OCI-LY3 (cell line): ENCODE measurements around the gene LCK.

Source experiments
- H2AFZ ChIP-seq: fragments of 200-600, 300-600 bp; shearing (Covaris generic); 2 replicates; pipeline ENCODE4 v1.6.0; 2014; ENCODE audit warnings: antibody characterized with exemption, low read depth, low read length
- H3K27ac ChIP-seq: fragments of 200-600, 300-600 bp; sonication (generic); 2 replicates; pipeline ENCODE4 v1.5.1; 2014; ENCODE audit warnings: mild to moderate bottlenecking, low read length, moderate library complexity, mixed read lengths
- H3K27me3 ChIP-seq: fragments of 200-600, 300-600 bp; sonication (generic); 2 replicates; pipeline ENCODE4 v1.6.1; 2014; ENCODE audit warnings: low read depth, low read length, mixed read lengths
- H3K36me3 ChIP-seq: fragments of 200-600, 300-600 bp; sonication (generic); replicated peaks from 2 replicates; pipeline ENCODE3; 2014; ENCODE audit warnings: low read depth, low read length, mixed read lengths
- H3K4me1 ChIP-seq: fragments of 300-600, 200-600 bp; sonication (generic); 2 replicates; pipeline ENCODE4 v1.6.1; 2014; ENCODE audit warnings: low read length, mixed read lengths
- H3K4me2 ChIP-seq: fragments of 200-600, 300-600 bp; sonication (generic); 2 replicates; pipeline ENCODE4 v1.6.1; 2014; ENCODE audit warnings: low read length, mixed read lengths
- H3K4me3 ChIP-seq: fragments of 300-600, 200-600 bp; sonication (generic); 2 replicates; pipeline ENCODE4 v1.5.1; 2014; ENCODE audit warnings: antibody characterized with exemption, mild to moderate bottlenecking, low read length, moderate library complexity
- H3K79me2 ChIP-seq: fragments of 300-600, 200-600 bp; shearing (Covaris generic); 2 replicates; pipeline ENCODE4 v1.6.1; 2014; ENCODE audit warnings: mild to moderate bottlenecking, low read length, mixed read lengths
- H3K9ac ChIP-seq: fragments of 300-600, 200-600 bp; shearing (Covaris generic); 2 replicates; pipeline ENCODE4 v1.6.0; 2014; ENCODE audit warnings: mild to moderate bottlenecking, low read length, moderate library complexity
- H3K9me3 ChIP-seq: fragments of 200-600, 300-600 bp; shearing (Covaris generic); 2 replicates; pipeline ENCODE4 v1.6.1; 2014; ENCODE audit warnings: low read length, mixed read lengths; ENCODE audit not compliant: insufficient read depth
- H4K20me1 ChIP-seq: fragments of 200-600, 300-600 bp; sonication (generic); 2 replicates; pipeline ENCODE4 v1.6.1; 2016; ENCODE audit warnings: low read length, mixed read lengths; ENCODE audit not compliant: insufficient read depth
- EZH2phosphoT487 ChIP-seq: fragments of 200-600 bp; shearing (Covaris generic); IDR thresholded peaks from 2 replicates; pipeline ENCODE4 v1.6.1; 2018; ENCODE audit warnings: antibody characterized with exemption, mixed run types, low read depth
- TF ChIP-seq, protein P1 (sequence below): fragments of 200-600, 300-600 bp; sonication (generic); IDR thresholded peaks from 2 replicates; pipeline ENCODE4 v1.5.1; 2014; ENCODE audit warnings: antibody characterized with exemption, low read length, low read depth

The LCK gene

DNA sequence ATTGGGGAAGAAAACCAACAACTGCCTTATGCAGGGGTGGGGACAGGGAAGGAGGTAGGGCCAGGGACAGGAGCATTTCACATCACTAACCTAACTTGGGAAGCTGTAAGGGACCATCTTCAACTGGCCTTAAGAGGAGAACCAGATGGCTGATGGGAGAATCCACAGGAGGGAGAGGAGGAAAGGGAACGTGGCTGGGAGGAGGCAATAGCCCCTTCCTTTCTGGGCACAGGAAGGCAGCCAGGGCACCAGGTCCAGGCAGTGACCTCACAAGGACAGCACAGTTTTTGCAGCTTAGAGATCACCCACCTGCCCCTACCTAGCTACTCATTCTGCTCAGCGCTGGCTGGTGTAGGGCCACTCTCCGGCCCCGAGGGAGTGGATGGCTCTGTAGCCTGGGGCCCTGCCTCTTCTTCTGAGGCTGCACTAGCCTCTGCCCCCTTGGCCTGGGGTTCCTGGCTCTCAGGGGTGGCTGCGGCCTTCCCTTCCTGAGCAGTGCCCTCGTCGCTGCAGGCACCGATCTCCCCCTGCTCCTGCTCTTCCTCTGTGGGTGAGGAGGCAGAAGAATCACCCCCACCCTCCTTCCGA lies 83.3 kb downstream of the LCK start:
- Histone ChIP-seq H3K27me3 (no peaks in the 10 kb centered on the region; the same call in 1 of the 2 replicates), H3K4me2 (peak overlapping the region; percentile 94), H3K27ac (no peak overlapping the region), H4K20me1 (peaks cover 9% of the 10 kb centered on the region), H3K9ac (peak overlapping the region; percentile 89), H2AFZ (no peak overlapping the region), H3K79me2 (peaks cover 24% of the 10 kb centered on the region), H3K4me1 (peaks cover 48% of the 10 kb centered on the region), H3K4me3 (peak overlapping the region; percentile 97), H3K9me3 (no peaks in the 10 kb centered on the region), H3K36me3 (peaks cover 8% of the 10 kb centered on the region)
- TF ChIP-seq EZH2phosphoT487, result no peak
- TF ChIP-seq, protein P1, sequence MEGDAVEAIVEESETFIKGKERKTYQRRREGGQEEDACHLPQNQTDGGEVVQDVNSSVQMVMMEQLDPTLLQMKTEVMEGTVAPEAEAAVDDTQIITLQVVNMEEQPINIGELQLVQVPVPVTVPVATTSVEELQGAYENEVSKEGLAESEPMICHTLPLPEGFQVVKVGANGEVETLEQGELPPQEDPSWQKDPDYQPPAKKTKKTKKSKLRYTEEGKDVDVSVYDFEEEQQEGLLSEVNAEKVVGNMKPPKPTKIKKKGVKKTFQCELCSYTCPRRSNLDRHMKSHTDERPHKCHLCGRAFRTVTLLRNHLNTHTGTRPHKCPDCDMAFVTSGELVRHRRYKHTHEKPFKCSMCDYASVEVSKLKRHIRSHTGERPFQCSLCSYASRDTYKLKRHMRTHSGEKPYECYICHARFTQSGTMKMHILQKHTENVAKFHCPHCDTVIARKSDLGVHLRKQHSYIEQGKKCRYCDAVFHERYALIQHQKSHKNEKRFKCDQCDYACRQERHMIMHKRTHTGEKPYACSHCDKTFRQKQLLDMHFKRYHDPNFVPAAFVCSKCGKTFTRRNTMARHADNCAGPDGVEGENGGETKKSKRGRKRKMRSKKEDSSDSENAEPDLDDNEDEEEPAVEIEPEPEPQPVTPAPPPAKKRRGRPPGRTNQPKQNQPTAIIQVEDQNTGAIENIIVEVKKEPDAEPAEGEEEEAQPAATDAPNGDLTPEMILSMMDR, result no peak

DNA sequence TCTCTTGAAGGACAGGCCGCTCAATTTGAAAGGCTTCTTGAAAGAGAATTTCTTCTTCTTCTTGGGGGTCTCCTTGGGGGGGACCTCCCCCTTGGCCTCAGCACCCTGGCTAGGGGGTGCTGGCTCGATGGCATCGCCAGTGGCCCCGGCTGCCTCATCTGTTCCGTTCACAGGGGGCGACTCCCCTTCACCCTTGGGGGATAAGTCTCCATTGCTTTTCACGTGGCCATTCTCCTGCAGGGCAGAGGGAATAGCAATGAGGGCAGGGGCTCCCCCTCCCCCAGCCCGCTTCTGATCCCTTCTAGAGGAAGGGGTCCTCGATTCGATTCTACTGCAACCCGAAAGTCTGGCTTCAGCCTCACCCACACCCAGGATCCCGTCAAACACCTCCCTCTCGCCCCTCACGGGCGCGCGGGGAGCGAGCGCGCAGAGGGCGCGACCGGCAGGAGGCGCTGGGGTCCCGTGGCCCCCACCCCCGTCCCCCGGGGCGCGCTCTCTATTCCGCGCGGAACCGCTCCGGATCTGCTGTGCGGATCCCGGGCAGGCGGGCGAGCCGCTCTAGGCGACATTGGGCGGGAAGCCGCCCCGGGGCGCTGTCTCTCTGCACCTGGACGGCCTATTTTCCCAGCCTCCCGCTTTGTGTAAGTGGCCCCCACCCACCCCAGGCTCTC lies 83.9 kb downstream of the LCK start:
- peak overlapping the region; percentile 89 for H3K9ac ChIP-seq
- H3K4me3 ChIP-seq, result peak overlapping the region; percentile 97
- H2AFZ ChIP-seq, result no peak overlapping the region
- no peak for TF ChIP-seq EZH2phosphoT487
- TF ChIP-seq, protein P1, result peak; percentile 65
- peaks cover 55% of the 10 kb centered on the region for H3K4me1 ChIP-seq
- H3K4me2 ChIP-seq, result peak overlapping the region; percentile 94
- H3K27ac ChIP-seq, result peak overlapping the region; percentile 18; the same call in 1 of the 2 replicates
- H3K79me2 ChIP-seq, result peaks cover 24% of the 10 kb centered on the region
- peaks cover 9% of the 10 kb centered on the region for H4K20me1 ChIP-seq
- peaks cover 8% of the 10 kb centered on the region for H3K36me3 ChIP-seq
- H3K9me3 ChIP-seq, result no peaks in the 10 kb centered on the region
- H3K27me3 ChIP-seq, result no peaks in the 10 kb centered on the region; the same call in 1 of the 2 replicates

DNA sequence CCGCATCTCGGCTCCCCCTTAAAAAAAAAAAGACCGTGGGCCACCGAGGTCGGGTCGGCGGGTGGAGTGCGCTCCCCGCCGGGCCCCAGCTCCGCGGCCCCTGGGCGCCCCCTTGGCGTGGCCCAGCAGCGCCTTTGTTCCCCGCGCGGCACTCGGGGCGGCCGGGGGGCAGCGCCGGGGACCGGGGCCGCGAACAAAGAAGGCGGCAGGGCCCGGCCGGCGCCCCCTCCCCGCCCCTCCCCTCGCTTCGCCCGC lies 84.4 kb downstream of the LCK start:
- Histone ChIP-seq H3K27ac (peak overlapping the region; percentile 30; the same call in 1 of the 2 replicates), H3K4me3 (peak overlapping the region; percentile 97), H3K9ac (peak overlapping the region; percentile 89), H3K36me3 (peaks cover 8% of the 10 kb centered on the region), H3K4me2 (peak overlapping the region; percentile 94), H3K9me3 (no peaks in the 10 kb centered on the region), H3K4me1 (peaks cover 56% of the 10 kb centered on the region), H2AFZ (no peak overlapping the region), H3K79me2 (peaks cover 24% of the 10 kb centered on the region), H4K20me1 (peaks cover 9% of the 10 kb centered on the region), H3K27me3 (no peaks in the 10 kb centered on the region; the same call in 1 of the 2 replicates)
- no peak for TF ChIP-seq EZH2phosphoT487
- TF ChIP-seq, protein P1, result no peak
